Sigmoid colon (tissue), 7 donors: ENCODE measurements around the gene ASF1A. TPM values are rescaled to one million over a fixed set of nuclear protein-coding genes. Genes with fewer than 3 reads are reported as not detected.

Experiments
- DNase-seq: peaks from one replicate; pipeline ENCODE4 v3.0.0-alpha.2; 2019
- H3K27ac ChIP-seq, 4 donors: fragments of 200-600 bp; sonication (generic); one replicate each; pipeline ENCODE4 v1.5.1; 2016 to 2019; ENCODE audit warnings: mild to moderate bottlenecking in 1 of 4
- H3K27me3 ChIP-seq, 3 donors: fragments of 200-600 bp; sonication (generic); one replicate each; pipeline ENCODE4 v1.5.1; 2019; ENCODE audit warnings: mild to moderate bottlenecking in 1 of 3
- H3K36me3 ChIP-seq, 4 donors: fragments of 200-600 bp; sonication (generic); one replicate each; pipeline ENCODE4 v1.5.1; 2016 to 2019
- H3K4me1 ChIP-seq, 4 donors: fragments of 200-600 bp; sonication (generic); one replicate each; pipeline ENCODE4 v1.5.1; 2017 to 2019
- H3K4me3 ChIP-seq, 4 donors: fragments of 200-600 bp; sonication (generic); one replicate each; pipeline ENCODE4 v1.5.1; 2017 to 2019; ENCODE audit warnings: mild to moderate bottlenecking in 2 of 4, moderate library complexity in 1 of 4
- H3K9me3 ChIP-seq, 4 donors: fragments of 200-600 bp in 3 of 4; sonication (generic) in 3 of 4; one replicate each; pipeline versions ENCODE4 v1.5.1 to v1.6.1; 2013 to 2019
- EP300 ChIP-seq, 4 donors: sonication (generic); formaldehyde crosslinking; IDR thresholded peaks; one replicate each; pipeline ENCODE4 v1.6.1; 2017; ENCODE audit warnings: antibody characterized with exemption in 4 of 4
- POLR2A ChIP-seq, 2 donors: fragments of 450-650 bp; IDR thresholded peaks; one replicate each; pipeline ENCODE4 v1.6.1; 2016; ENCODE audit warnings: antibody characterized with exemption in 2 of 2, mild to moderate bottlenecking in 2 of 2, moderate library complexity in 2 of 2
- POLR2AphosphoS5 ChIP-seq, 4 donors: sonication (generic); formaldehyde crosslinking; IDR thresholded peaks; one replicate each; pipeline ENCODE4 v1.6.1; 2017; ENCODE audit warnings: antibody characterized with exemption in 4 of 4
- WGBS, 2 donors: extraction: QIAGEN DNeasy Blood & Tissue Kit; methylation state at CpG; one replicate each; pipeline ENCODE4 v1.1.7; 2013; 5-methylcytosine and 5-hydroxymethylcytosine counted together
- intact Hi-C: fragments of 100-400 bp; cut with DNase I; formaldehyde crosslinking; loops from one replicate; pipeline ENCODE4 v1.15.1; 2023
- polyA plus RNA-seq, 3 donors: library from polyadenylated mRNA; stranded (reverse); fragments of 200-250 nt; gene quantifications; one replicate each; pipeline ENCODE4 v1.2.3, GENCODE V29; 2013
- total RNA-seq, 4 donors: library from RNA; depleted of rRNA; stranded (reverse); fragments of >200 nt; gene quantifications; one replicate each; pipeline ENCODE4 v1.1.0, GENCODE V29; 2016
- TF ChIP-seq, protein P1 (sequence below), 4 experiments: fragments of 450-650 bp in 3 of 4; fragments of 200-600 bp in 1 of 4; IDR thresholded peaks; one replicate each; pipeline ENCODE4 v1.5.1; 2016 to 2019; ENCODE audit warnings: antibody characterized with exemption in 4 of 4, mild to moderate bottlenecking in 3 of 4, moderate library complexity in 2 of 4
- donor health status: healthy with polysubstance abuse.
- donor health status: Bipolar disorder and iron deficiency.
- donor health status: healthy.

Gene ASF1A
- total and polyA plus RNA-seq, 7 donors: 10.2 to 17.1 (median 11.6) TPM

DNA sequence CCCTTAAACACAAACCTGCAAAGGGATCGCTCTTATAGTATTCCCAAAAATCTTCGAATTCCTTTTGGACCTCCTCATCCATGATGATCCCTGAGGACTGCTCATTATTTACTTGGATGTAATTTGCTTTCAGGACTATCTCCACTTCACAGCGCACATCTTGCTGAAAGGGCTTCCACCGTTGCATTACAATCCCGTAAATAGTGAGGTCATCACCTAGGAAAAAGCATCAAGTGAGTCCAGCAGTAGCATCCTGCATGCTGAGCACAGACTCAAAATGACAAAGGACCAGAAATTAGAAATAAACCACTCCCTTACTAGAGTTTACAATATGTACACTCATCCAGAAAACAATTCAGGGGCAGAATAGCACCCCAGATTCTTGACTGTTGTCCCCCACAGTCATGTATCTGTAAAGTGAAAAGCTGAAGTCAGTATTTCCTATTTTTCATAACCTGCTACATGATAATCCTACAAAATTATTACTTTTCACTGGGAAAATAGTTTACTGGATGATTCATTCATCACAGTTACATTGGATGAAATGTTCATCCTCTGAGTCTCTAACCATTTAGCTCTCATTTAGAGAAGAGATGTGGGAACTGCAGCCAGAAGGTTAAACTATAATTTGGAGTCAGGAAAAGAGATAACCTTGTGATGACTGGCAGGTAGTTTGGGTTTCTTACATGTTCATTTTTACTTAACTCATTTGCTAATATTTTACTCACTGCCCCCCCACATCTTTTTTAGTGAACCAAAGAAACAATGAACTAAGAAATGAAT is 23.8 kb downstream of the ASF1A start:
- TF ChIP-seq, protein P1, sequence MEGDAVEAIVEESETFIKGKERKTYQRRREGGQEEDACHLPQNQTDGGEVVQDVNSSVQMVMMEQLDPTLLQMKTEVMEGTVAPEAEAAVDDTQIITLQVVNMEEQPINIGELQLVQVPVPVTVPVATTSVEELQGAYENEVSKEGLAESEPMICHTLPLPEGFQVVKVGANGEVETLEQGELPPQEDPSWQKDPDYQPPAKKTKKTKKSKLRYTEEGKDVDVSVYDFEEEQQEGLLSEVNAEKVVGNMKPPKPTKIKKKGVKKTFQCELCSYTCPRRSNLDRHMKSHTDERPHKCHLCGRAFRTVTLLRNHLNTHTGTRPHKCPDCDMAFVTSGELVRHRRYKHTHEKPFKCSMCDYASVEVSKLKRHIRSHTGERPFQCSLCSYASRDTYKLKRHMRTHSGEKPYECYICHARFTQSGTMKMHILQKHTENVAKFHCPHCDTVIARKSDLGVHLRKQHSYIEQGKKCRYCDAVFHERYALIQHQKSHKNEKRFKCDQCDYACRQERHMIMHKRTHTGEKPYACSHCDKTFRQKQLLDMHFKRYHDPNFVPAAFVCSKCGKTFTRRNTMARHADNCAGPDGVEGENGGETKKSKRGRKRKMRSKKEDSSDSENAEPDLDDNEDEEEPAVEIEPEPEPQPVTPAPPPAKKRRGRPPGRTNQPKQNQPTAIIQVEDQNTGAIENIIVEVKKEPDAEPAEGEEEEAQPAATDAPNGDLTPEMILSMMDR (IDR thresholded peaks at IDR 0.05): no peak
- TF ChIP-seq EP300 (IDR thresholded peaks at IDR 0.05) (no peak), POLR2AphosphoS5 (IDR thresholded peaks at IDR 0.05) (no peak)
- peaks cover 0 to 86% (median 9%) of the 10 kb centered on the region in 4 donors for H3K36me3 ChIP-seq
- 91 to 94% methylated on average over 5 of the region's 5 CpGs for whole genome bisulfite sequencing, 2 donors
- no peaks in the 10 kb centered on the region for H3K9me3 ChIP-seq
- intact Hi-C loops: no loop called here
- no peaks in the 10 kb centered on the region for H3K4me1 ChIP-seq
- H3K4me3 ChIP-seq: no peak overlapping the region
- H3K27ac ChIP-seq: no peak overlapping the region
- no peak for DNase-seq
- H3K27me3 ChIP-seq: no peaks in the 10 kb centered on the region

DNA sequence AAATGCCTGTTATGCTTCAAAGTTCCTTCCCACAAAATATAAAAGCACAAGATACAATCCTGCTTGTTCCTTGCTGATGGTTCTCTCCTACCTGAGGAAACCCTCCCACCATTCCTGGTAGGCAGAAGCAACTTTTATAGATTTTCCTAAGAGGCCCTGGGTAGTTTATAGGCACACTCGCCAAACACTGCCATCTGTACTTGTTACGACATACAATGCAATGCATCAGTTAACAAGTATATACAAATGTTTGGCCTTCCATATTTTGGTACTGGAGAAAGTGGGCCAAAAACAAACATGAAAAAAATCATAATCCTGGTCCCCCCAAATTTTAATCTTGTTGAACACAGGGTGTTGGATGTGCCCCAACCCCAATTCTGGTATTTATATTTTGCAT is 24.4 kb downstream of the ASF1A start:
- no peaks in the 10 kb centered on the region for H3K27me3 ChIP-seq
- no peak overlapping the region for H3K4me3 ChIP-seq
- TF ChIP-seq POLR2A (IDR thresholded peaks at IDR 0.05): no peak
- H3K27ac ChIP-seq: no peak overlapping the region
- H3K9me3 ChIP-seq: no peaks in the 10 kb centered on the region
- peaks cover 0 to 86% (median 9%) of the 10 kb centered on the region in 4 donors for H3K36me3 ChIP-seq
- intact Hi-C loops: no loop called here
- no peak for DNase-seq
- 70 to 90% methylated on average over 2 of the region's 2 CpGs for WGBS, 2 donors
- H3K4me1 ChIP-seq: no peaks in the 10 kb centered on the region

DNA sequence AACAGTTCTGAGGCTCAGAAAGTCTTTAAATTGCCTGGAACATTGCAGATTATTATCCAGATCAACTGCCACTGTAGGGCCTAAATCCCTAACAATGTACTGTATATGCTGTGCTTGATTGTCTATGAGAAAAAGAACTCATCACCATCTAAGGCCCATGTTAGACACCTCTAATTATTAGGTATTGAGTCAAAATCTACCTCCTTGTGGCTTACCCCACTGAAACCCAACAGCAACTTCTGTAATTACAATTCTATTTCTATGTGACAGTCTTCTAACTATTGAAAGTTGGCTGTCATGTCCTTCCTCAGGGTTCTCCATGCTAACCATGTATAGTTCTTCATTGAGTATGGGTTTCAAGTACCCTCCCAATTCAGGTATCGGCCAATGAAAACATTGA is 27.1 kb downstream of the ASF1A start:
- no peaks in the 10 kb centered on the region for H3K4me1 ChIP-seq
- no peaks in the 10 kb centered on the region for H3K27me3 ChIP-seq
- TF ChIP-seq POLR2A (IDR thresholded peaks at IDR 0.05) (no peak), POLR2AphosphoS5 (IDR thresholded peaks at IDR 0.05) (no peak), EP300 (IDR thresholded peaks at IDR 0.05) (no peak)
- TF ChIP-seq, protein P1 (IDR thresholded peaks at IDR 0.05): no peak
- H3K36me3 ChIP-seq: peaks cover 0 to 74% (median 14%) of the 10 kb centered on the region in 4 donors
- no peak overlapping the region for H3K27ac ChIP-seq
- WGBS, 2 donors: 96 to 100% methylated on average over 1 of the region's 1 CpG
- H3K9me3 ChIP-seq: no peaks in the 10 kb centered on the region
- no peak overlapping the region for H3K4me3 ChIP-seq
- intact Hi-C loops: no loop called here
- no peak for DNase-seq

DNA sequence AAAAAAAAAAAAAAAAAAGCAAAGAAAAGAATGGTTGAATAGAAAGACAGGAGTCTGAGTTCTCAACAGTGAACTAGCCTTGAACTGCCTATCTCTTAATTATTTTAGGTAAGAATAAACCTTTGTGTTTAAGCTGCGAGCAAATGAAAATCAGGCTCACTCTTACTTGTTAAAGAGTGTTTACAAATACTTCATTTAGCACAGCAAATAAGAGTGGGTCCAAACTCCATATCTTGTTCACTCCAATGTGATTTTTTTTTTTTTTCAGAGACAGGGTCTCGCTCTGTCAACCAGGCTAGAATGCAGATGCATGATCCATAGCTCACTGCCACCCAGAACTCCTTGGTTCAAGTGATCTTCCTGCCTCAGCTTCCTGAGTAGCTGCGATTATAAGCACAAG is 29.1 kb downstream of the ASF1A start:
- H3K36me3 ChIP-seq: peaks cover 0 to 73% (median 10%) of the 10 kb centered on the region in 4 donors
- no peak overlapping the region for H3K27ac ChIP-seq
- H3K4me1 ChIP-seq: no peaks in the 10 kb centered on the region
- no peak for TF ChIP-seq POLR2A (IDR thresholded peaks at IDR 0.05)
- no peak for TF ChIP-seq POLR2AphosphoS5 (IDR thresholded peaks at IDR 0.05)
- TF ChIP-seq, protein P1 (IDR thresholded peaks at IDR 0.05): no peak
- TF ChIP-seq EP300 (IDR thresholded peaks at IDR 0.05): no peak
- intact Hi-C loops: no loop called here
- no peaks in the 10 kb centered on the region for H3K9me3 ChIP-seq
- H3K4me3 ChIP-seq: no peak overlapping the region
- H3K27me3 ChIP-seq: no peaks in the 10 kb centered on the region
- no peak for DNase-seq
- 88 to 94% methylated on average over 3 of the region's 3 CpGs for WGBS, 2 donors

DNA sequence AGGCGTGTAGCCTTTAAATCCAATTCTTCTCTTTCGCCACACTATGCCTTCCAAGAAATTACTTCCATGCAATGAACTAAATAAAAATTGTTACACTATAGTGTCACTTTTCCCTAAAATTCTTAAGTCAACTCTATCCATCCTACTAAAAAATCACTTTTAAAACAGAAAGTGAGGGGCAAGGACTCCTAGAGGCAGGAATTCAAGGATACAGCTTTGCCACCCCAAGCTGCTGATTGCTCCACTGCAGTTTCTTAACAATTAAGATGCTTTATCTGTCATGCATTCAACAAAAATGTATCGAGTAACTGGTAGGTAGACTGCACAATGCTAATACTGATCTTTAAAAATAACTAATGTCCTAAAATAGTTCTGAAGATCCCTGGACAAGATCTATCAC is 36.7 kb downstream of the ASF1A start:
- Histone ChIP-seq H3K9me3 (no peaks in the 10 kb centered on the region), H3K27me3 (no peaks in the 10 kb centered on the region), H3K4me3 (no peak overlapping the region), H3K4me1 (peaks cover 0 to 19% (median 8%) of the 10 kb centered on the region in 4 donors), H3K36me3 (peaks cover 6 to 52% (median 20%) of the 10 kb centered on the region in 4 donors), H3K27ac (no peak overlapping the region)
- TF ChIP-seq POLR2A (IDR thresholded peaks at IDR 0.05): no peak
- TF ChIP-seq POLR2AphosphoS5 (IDR thresholded peaks at IDR 0.05): no peak
- TF ChIP-seq, protein P1 (IDR thresholded peaks at IDR 0.05): no peak
- no peak for TF ChIP-seq EP300 (IDR thresholded peaks at IDR 0.05)
- DNase-seq: no peak
- intact Hi-C loops: loop anchor here (10.0 kb wide), 1 partner anchor 144 kb away; the partner anchor contains the start of gene FAM184A
- 96 to 98% methylated on average over 3 of the region's 3 CpGs for whole genome bisulfite sequencing, 2 donors
